HUES6 (cell line): ENCODE measurements around the gene APC.
"Not testable (repeated sequence)": the region's sequence is repeated elsewhere in the genome, so short reads cannot be mapped to it uniquely, and the experiment has no call there.

Source experiments
- H3K27ac ChIP-seq: 2 replicates; pipeline ENCODE4 v1.7.0; 2013; ENCODE audit warnings: low read depth, mild to moderate bottlenecking, low read length, inconsistent platforms
- H3K27me3 ChIP-seq: 2 replicates; pipeline ENCODE4 v1.6.1; 2013; ENCODE audit warnings: low read length; ENCODE audit not compliant: control insufficient read depth, insufficient read depth
- H3K36me3 ChIP-seq: 2 replicates; pipeline ENCODE4 v1.6.1; 2013; ENCODE audit warnings: low read length; ENCODE audit not compliant: control insufficient read depth, insufficient read depth
- H3K4me1 ChIP-seq: 2 replicates; pipeline ENCODE4 v1.6.1; 2013; ENCODE audit warnings: low read length; ENCODE audit not compliant: control insufficient read depth, insufficient read depth
- H3K4me3 ChIP-seq: 2 replicates; pipeline ENCODE4 v1.5.1; 2013; ENCODE audit warnings: low read depth, low read length
- H3K9ac ChIP-seq: one replicate; pipeline ENCODE4 v1.6.1; 2013; ENCODE audit warnings: mild to moderate bottlenecking, low read length
- H3K9me3 ChIP-seq: 2 replicates; pipeline ENCODE4 v1.6.1; 2013; ENCODE audit warnings: low read depth, low read length; ENCODE audit not compliant: control insufficient read depth, insufficient read depth

APC gene

GRCh38 chr5:112870966-112871365 is 133.3 kb downstream of the APC start:
- Histone ChIP-seq H3K4me3 (no peak overlapping the region), H3K9me3 (no peaks in the 10 kb centered on the region), H3K27me3 (no peaks in the 10 kb centered on the region), H3K36me3 (peaks cover 62% of the 10 kb centered on the region), H3K4me1 (peaks cover 8% of the 10 kb centered on the region; the same call in 1 of the 2 replicates), H3K27ac (no peak overlapping the region), H3K9ac (no peak overlapping the region)

GRCh38 chr5:112876362-112876761 is 138.7 kb downstream of the APC start:
- peaks cover 18% of the 10 kb centered on the region for H3K4me1 ChIP-seq
- no peaks in the 10 kb centered on the region for H3K9me3 ChIP-seq
- H3K4me3 ChIP-seq, result no peak overlapping the region
- H3K27me3 ChIP-seq, result no peaks in the 10 kb centered on the region
- H3K36me3 ChIP-seq, result peaks cover 49% of the 10 kb centered on the region
- H3K27ac ChIP-seq, result peak overlapping the region; percentile 67; the same call in 1 of the 2 replicates
- H3K9ac ChIP-seq, result no peak overlapping the region

GRCh38 chr5:112878101-112878500 is 140.4 kb downstream of the APC start:
- H3K4me3 ChIP-seq, result no peak overlapping the region
- H3K4me1 ChIP-seq, result peaks cover 18% of the 10 kb centered on the region
- no peak overlapping the region for H3K9ac ChIP-seq
- no peak overlapping the region for H3K27ac ChIP-seq
- H3K9me3 ChIP-seq, result no peaks in the 10 kb centered on the region
- peaks cover 65% of the 10 kb centered on the region for H3K36me3 ChIP-seq
- no peaks in the 10 kb centered on the region for H3K27me3 ChIP-seq

GRCh38 chr5:112878760-112879159 is 141.1 kb downstream of the APC start:
- Histone ChIP-seq H3K36me3 (peaks cover 71% of the 10 kb centered on the region), H3K4me1 (peaks cover 18% of the 10 kb centered on the region), H3K4me3 (no peak overlapping the region), H3K27me3 (no peaks in the 10 kb centered on the region), H3K27ac (0 out of 2 replicates have a peak overlapping the region, but pooled peaks have one; percentile 32), H3K9ac (no peak overlapping the region), H3K9me3 (no peaks in the 10 kb centered on the region)

- no peaks in the 10 kb centered on the region for H3K27me3 ChIP-seq
- no peaks in the 10 kb centered on the region for H3K9me3 ChIP-seq
- peaks cover 77% of the 10 kb centered on the region for H3K36me3 ChIP-seq
- H3K4me3 ChIP-seq, result no peak overlapping the region
- H3K4me1 ChIP-seq, result peaks cover 16% of the 10 kb centered on the region
- H3K9ac ChIP-seq, result no peak overlapping the region
- H3K27ac ChIP-seq, result no peak overlapping the region
Observed at GRCh38 chr5:112880219-112880964, 142.7 kb downstream of the APC start.

GRCh38 chr5:112883192-112883591 is 145.5 kb downstream of the APC start:
- H3K4me3 ChIP-seq, result no peak overlapping the region
- H3K9ac ChIP-seq, result no peak overlapping the region
- H3K27ac ChIP-seq, result no peak overlapping the region
- H3K4me1 ChIP-seq, result peaks cover 3% of the 10 kb centered on the region
- H3K36me3 ChIP-seq, result peaks cover 88% of the 10 kb centered on the region
- no peaks in the 10 kb centered on the region for H3K9me3 ChIP-seq
- H3K27me3 ChIP-seq, result no peaks in the 10 kb centered on the region

- Histone ChIP-seq H3K9me3 (no peaks in the 10 kb centered on the region), H3K27me3 (no peaks in the 10 kb centered on the region), H3K9ac (no peak overlapping the region), H3K4me3 (no peak overlapping the region), H3K4me1 (no peaks in the 10 kb centered on the region), H3K36me3 (peaks cover 80% of the 10 kb centered on the region), H3K27ac (no peak overlapping the region)
Observed at GRCh38 chr5:112885001-112885400, 147.3 kb downstream of the APC start.

- peaks cover 64% of the 10 kb centered on the region for H3K36me3 ChIP-seq
- no peaks in the 10 kb centered on the region for H3K4me1 ChIP-seq
- no peaks in the 10 kb centered on the region for H3K27me3 ChIP-seq
- no peak overlapping the region for H3K9ac ChIP-seq
- H3K4me3 ChIP-seq, result no peak overlapping the region
- no peak overlapping the region for H3K27ac ChIP-seq
- H3K9me3 ChIP-seq, result no peaks in the 10 kb centered on the region
Observed at GRCh38 chr5:112886975-112887374, 149.3 kb downstream of the APC start.

- peaks cover 40% of the 10 kb centered on the region for H3K36me3 ChIP-seq
- not testable (repeated sequence) for H3K27me3 ChIP-seq, H3K9ac ChIP-seq, H3K4me1 ChIP-seq, H3K9me3 ChIP-seq, H3K4me3 ChIP-seq, H3K27ac ChIP-seq
Observed at GRCh38 chr5:112892066-112892465, 154.4 kb downstream of the APC start.

GRCh38 chr5:112892776-112893175 is 155.1 kb downstream of the APC start:
- H3K4me1 ChIP-seq, result no peaks in the 10 kb centered on the region
- no peak overlapping the region for H3K9ac ChIP-seq
- H3K27ac ChIP-seq, result no peak overlapping the region
- peaks cover 34% of the 10 kb centered on the region for H3K36me3 ChIP-seq
- H3K9me3 ChIP-seq, result no peaks in the 10 kb centered on the region
- no peaks in the 10 kb centered on the region for H3K27me3 ChIP-seq
- no peak overlapping the region for H3K4me3 ChIP-seq

- Histone ChIP-seq H3K27ac (no peak overlapping the region), H3K36me3 (peaks cover 47% of the 10 kb centered on the region), H3K4me1 (no peaks in the 10 kb centered on the region), H3K9ac (no peak overlapping the region), H3K27me3 (no peaks in the 10 kb centered on the region), H3K4me3 (no peak overlapping the region), H3K9me3 (no peaks in the 10 kb centered on the region)
Observed at GRCh38 chr5:112895682-112896081, 158.0 kb downstream of the APC start.
